Measurements from ENCODE around the gene EPOP.
"Not testable (repeated sequence)": the region's sequence is repeated elsewhere in the genome, so short reads cannot be mapped to it uniquely, and the experiment has no call there.

The EPOP gene

GRCh38 chr17:38653230-38653629, 21.5 kb downstream of the EPOP start:
- DNase-seq: no peak

- DNase-seq: not testable (repeated sequence)
These were observed 24.0 kb downstream of the EPOP start for GRCh38 chr17:38650653-38651173.

- no peak for DNase-seq
These were observed 36.8 kb downstream of the EPOP start for GRCh38 chr17:38637951-38638350.

- DNase-seq: no peak
These were observed 38.7 kb downstream of the EPOP start for GRCh38 chr17:38636054-38636453.

- no peak for DNase-seq
These were observed 42.4 kb downstream of the EPOP start for GRCh38 chr17:38632334-38632733.

GRCh38 chr17:38628441-38628840, 46.3 kb downstream of the EPOP start:
- no peak for DNase-seq

GRCh38 chr17:38627957-38628356, 46.8 kb downstream of the EPOP start:
- DNase-seq: no peak

- not testable (repeated sequence) for DNase-seq
These were observed 48.0 kb downstream of the EPOP start for GRCh38 chr17:38626606-38627226.

- no peak for DNase-seq
These were observed 49.3 kb downstream of the EPOP start for GRCh38 chr17:38625482-38625881.

GRCh38 chr17:38624782-38625355, 49.9 kb downstream of the EPOP start:
- DNase-seq: not testable (repeated sequence)

Measured in right kidney (tissue), 1 donor.